Endodermal cell (in vitro differentiated cells): Measurements from ENCODE around the gene USP17L12. TPM values are rescaled to one million over a fixed set of nuclear protein-coding genes. Genes with fewer than 3 reads are reported as not detected.
"Not testable (repeated sequence)": the region's sequence is repeated elsewhere in the genome, so short reads cannot be mapped to it uniquely, and the experiment has no call there.

Experiments
- DNase-seq: peaks from one replicate; pipeline ENCODE4 v3.0.0-alpha.2; 2017
- H3K27ac ChIP-seq: 2 replicates; pipeline ENCODE4 v1.5.1; 2013; ENCODE audit warnings: mild to moderate bottlenecking, low read depth, low read length, moderate library complexity
- H3K27me3 ChIP-seq: 2 replicates; pipeline ENCODE4 v1.6.1; 2013; ENCODE audit warnings: mild to moderate bottlenecking, low read length, moderate library complexity; ENCODE audit not compliant: insufficient read depth, control insufficient read depth, poor library complexity, severe bottlenecking
- H3K36me3 ChIP-seq: 2 replicates; pipeline ENCODE4 v1.7.0; 2013; ENCODE audit warnings: mild to moderate bottlenecking, low read length, moderate library complexity; ENCODE audit not compliant: control insufficient read depth, insufficient read depth
- H3K4me1 ChIP-seq: one replicate; pipeline ENCODE4 v1.7.0; 2013; ENCODE audit warnings: low read length; ENCODE audit not compliant: control insufficient read depth, insufficient read depth
- H3K4me3 ChIP-seq: 2 replicates; pipeline ENCODE4 v1.5.1; 2013; ENCODE audit warnings: mild to moderate bottlenecking, low read length, moderate library complexity
- H3K9ac ChIP-seq: 2 replicates; pipeline ENCODE4 v1.6.1; 2013; ENCODE audit warnings: mild to moderate bottlenecking, low read length, moderate library complexity; ENCODE audit not compliant: poor library complexity, severe bottlenecking; ENCODE audit errors: extremely low read depth
- H3K9me3 ChIP-seq: 2 replicates; pipeline ENCODE4 v1.6.1; 2013; ENCODE audit warnings: mild to moderate bottlenecking, low read length, moderate library complexity; ENCODE audit not compliant: control insufficient read depth
- H3K27ac Mint-ChIP-seq: 2 replicates; pipeline ENCODE4 v1.8.0; 2020; ENCODE audit warnings: mixed read lengths
- H3K27me3 Mint-ChIP-seq: 2 replicates; pipeline ENCODE4 v1.8.0; 2021; ENCODE audit warnings: mild to moderate bottlenecking, mixed read lengths; ENCODE audit not compliant: insufficient read depth
- H3K36me3 Mint-ChIP-seq: 2 replicates; pipeline ENCODE4 v1.8.0; 2020; ENCODE audit warnings: low read depth, mixed read lengths
- H3K4me1 Mint-ChIP-seq: 2 replicates; pipeline ENCODE4 v1.8.0; 2020; ENCODE audit warnings: mixed read lengths
- H3K4me3 Mint-ChIP-seq: 2 replicates; pipeline ENCODE4 v1.8.0; 2020; ENCODE audit warnings: mild to moderate bottlenecking, moderate library complexity, mixed read lengths
- H3K9me3 Mint-ChIP-seq: 2 replicates; pipeline ENCODE4 v1.8.0; 2020; ENCODE audit warnings: mild to moderate bottlenecking, mixed read lengths
- WGBS, 2 experiments: methylation state at CpG; one replicate each; pipeline versions ENCODE4 v1.1.5 to v1.1.7; 2013; ENCODE audit warnings: missing lambda C conversion rate in 2 of 2, mixed read lengths in 1 of 2; ENCODE audit not compliant: insufficient coverage in 1 of 2, insufficient read length in 1 of 2; 5-methylcytosine and 5-hydroxymethylcytosine counted together
- total RNA-seq, 2 donors: library from RNA; stranded (reverse); fragmentation: NEBNext Ultra II Directional in 1 of 2; extraction: Animal tissue kit (Norgen Biotek cat#: 25700) in 1 of 2; gene quantifications; 2 replicates in 1 of 2; 3 replicates in 1 of 2; pipeline ENCODE4 v1.2.1, GENCODE V29; 2021

Gene USP17L12
- total RNA-seq, 2 donors from 2014 or later: not detected

DNA sequence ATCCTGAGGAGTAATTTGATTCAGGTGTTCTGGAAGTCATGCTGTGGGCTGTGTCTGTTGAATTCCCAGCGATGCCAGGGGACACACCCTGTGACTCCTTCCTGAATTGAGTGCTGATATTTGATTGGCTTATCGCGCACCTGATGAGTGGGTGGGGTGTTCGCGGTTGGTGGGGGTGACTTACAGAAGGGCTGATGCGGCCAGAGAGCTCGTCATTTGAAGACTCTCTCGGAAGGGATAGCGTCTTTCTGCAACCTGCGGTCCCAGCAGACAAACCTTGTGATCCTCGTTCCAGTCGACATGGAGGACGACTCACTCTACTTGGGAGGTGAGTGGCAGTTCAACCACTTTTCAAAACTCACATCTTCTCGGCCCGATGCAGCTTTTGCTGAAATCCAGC is 14.1 kb downstream of the USP17L12 start, which contains the start of gene USP17L15:
Gene USP17L15, plus strand, starts transcription at position 301 of the 400 bp plus-strand sequence. Its CDS starts 0 bp downstream, at position 301.
- H3K27me3 ChIP-seq, H3K9ac ChIP-seq, H3K36me3 Mint-ChIP-seq, H3K27me3 Mint-ChIP-seq, H3K4me3 Mint-ChIP-seq, H3K9me3 ChIP-seq, DNase-seq, H3K4me1 Mint-ChIP-seq, H3K9me3 Mint-ChIP-seq, H3K36me3 ChIP-seq, H3K27ac Mint-ChIP-seq, H3K27ac ChIP-seq, H3K4me1 ChIP-seq, H3K4me3 ChIP-seq: not testable (repeated sequence)
- no CpG with 5 or more reads among the region's 15 CpGs for WGBS, 2 experiments

DNA sequence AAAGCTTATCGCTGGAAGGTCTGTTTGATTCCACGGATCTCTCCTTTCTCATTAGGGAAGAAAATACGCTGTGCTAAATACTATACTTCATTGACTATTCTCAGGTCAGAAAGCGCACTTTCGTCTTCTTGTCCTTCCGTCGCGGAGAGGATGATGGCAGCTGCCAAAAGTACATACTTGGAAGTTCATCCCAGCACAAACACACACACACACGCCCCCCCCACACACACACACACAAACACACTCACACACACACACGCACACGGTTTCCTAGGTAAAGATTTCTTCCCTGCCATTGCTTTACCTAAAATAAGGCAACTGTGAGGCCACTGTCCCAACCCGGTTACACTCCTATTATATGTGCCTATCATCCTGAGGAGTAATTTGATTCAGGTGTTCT is 18.5 kb downstream of the USP17L12 start:
- H3K4me3 ChIP-seq, H3K27me3 Mint-ChIP-seq, H3K27ac ChIP-seq, H3K9ac ChIP-seq, H3K27ac Mint-ChIP-seq, H3K36me3 Mint-ChIP-seq, H3K4me1 ChIP-seq, H3K4me1 Mint-ChIP-seq, H3K36me3 ChIP-seq, H3K4me3 Mint-ChIP-seq, H3K9me3 ChIP-seq, H3K27me3 ChIP-seq, H3K9me3 Mint-ChIP-seq: not testable (repeated sequence)
- peak; percentile 20 for DNase-seq
- no CpG with 5 or more reads among the region's 12 CpGs for WGBS, 2 experiments

DNA sequence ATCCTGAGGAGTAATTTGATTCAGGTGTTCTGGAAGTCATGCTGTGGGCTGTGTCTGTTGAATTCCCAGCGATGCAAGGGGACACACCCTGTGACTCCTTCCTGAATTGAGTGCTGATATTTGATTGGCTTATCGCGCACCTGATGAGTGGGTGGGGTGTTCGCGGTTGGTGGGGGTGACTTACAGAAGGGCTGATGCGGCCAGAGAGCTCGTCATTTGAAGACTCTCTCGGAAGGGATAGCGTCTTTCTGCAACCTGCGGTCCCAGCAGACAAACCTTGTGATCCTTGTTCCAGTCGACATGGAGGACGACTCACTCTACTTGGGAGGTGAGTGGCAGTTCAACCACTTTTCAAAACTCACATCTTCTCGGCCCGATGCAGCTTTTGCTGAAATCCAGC is 23.6 kb downstream of the USP17L12 start, which contains the start of gene USP17L17:
Gene USP17L17, plus strand, starts transcription at position 301 of the 400 bp plus-strand sequence. Its CDS starts 0 bp downstream, at position 301.
- DNase-seq, H3K4me1 Mint-ChIP-seq, H3K36me3 ChIP-seq, H3K27me3 ChIP-seq, H3K27ac ChIP-seq, H3K4me3 Mint-ChIP-seq, H3K4me3 ChIP-seq, H3K9ac ChIP-seq, H3K9me3 ChIP-seq, H3K4me1 ChIP-seq, H3K36me3 Mint-ChIP-seq, H3K27me3 Mint-ChIP-seq, H3K9me3 Mint-ChIP-seq, H3K27ac Mint-ChIP-seq: not testable (repeated sequence)
- WGBS, 2 experiments: no CpG with 5 or more reads among the region's 14 CpGs

DNA sequence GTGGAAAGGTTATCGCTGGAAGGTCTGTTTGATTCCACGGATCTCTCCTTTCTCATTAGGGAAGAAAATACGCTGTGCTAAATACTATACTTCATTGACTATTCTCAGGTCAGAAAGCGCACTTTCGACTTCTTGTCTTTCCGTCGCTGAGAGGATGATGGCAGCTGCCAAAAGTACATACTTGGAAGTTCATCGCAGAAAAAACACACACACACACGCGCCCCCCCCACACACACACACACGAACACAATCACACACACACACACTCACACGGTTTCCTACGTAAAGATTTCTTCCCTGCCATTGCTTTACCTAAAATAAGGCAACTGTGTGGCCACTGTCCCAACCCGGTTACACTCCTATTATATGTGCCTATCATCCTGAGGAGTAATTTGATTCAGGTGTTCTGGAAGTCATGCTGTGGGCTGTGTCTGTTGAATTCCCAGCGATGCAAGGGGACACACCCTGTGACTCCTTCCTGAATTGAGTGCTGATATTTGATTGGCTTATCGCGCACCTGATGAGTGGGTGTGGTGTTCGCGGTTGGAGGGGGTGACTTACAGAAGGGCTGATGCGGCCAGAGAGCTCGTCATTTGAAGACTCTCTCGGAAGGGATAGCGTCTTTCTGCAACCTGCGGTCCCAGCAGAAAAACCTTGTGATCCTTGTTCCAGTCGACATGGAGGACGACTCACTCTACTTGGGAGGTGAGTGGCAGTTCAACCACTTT is 28.2 kb downstream of the USP17L12 start, which contains the start of gene USP17L18:
Gene USP17L18, plus strand, starts transcription at position 678 of the 728 bp plus-strand sequence. Its CDS starts 0 bp downstream, at position 678.
- H3K27me3 Mint-ChIP-seq, H3K4me1 Mint-ChIP-seq, H3K36me3 ChIP-seq, H3K4me1 ChIP-seq, H3K9me3 Mint-ChIP-seq, H3K9me3 ChIP-seq, H3K27ac ChIP-seq, H3K4me3 Mint-ChIP-seq, H3K36me3 Mint-ChIP-seq, H3K4me3 ChIP-seq, H3K9ac ChIP-seq, H3K27ac Mint-ChIP-seq, H3K27me3 ChIP-seq: not testable (repeated sequence)
- DNase-seq: peak; percentile 10
- WGBS, 2 experiments: 87% methylated on average over 4 of the region's 26 CpGs; no CpG with 5 or more reads in 1 of the 2 experiments

DNA sequence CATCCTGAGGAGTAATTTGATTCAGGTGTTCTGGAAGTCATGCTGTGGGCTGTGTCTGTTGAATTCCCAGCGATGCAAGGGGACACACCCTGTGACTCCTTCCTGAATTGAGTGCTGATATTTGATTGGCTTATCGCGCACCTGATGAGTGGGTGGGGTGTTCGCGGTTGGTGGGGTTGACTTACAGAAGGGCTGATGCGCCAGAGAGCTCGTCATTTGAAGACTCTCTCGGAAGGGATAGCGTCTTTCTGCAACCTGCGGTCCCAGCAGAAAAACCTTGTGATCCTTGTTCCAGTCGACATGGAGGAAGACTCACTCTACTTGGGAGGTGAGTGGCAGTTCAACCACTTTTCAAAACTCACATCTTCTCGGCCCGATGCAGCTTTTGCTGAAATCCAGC is 33.1 kb downstream of the USP17L12 start, which contains the start of gene USP17L19:
Gene USP17L19, plus strand, starts transcription at position 301 of the 400 bp plus-strand sequence. Its CDS starts 0 bp downstream, at position 301.
- H3K9me3 ChIP-seq, H3K27me3 ChIP-seq, DNase-seq, H3K4me1 Mint-ChIP-seq, H3K4me3 ChIP-seq, H3K9me3 Mint-ChIP-seq, H3K27ac ChIP-seq, H3K36me3 Mint-ChIP-seq, H3K36me3 ChIP-seq, H3K9ac ChIP-seq, H3K27me3 Mint-ChIP-seq, H3K4me1 ChIP-seq, H3K4me3 Mint-ChIP-seq, H3K27ac Mint-ChIP-seq: not testable (repeated sequence)
- no CpG with 5 or more reads among the region's 13 CpGs for WGBS, 2 experiments

DNA sequence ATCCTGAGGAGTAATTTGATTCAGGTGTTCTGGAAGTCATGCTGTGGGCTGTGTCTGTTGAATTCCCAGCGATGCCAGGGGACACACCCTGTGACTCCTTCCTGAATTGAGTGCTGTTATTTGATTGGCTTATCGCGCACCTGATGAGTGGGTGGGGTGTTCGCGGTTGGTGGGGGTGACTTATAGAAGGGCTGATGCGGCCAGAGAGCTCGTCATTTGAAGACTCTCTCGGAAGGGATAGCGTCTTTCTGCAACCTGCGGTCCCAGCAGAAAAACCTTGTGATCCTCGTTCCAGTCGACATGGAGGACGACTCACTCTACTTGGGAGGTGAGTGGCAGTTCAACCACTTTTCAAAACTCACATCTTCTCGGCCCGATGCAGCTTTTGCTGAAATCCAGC is 37.9 kb downstream of the USP17L12 start, which contains the start of gene USP17L20:
Gene USP17L20, plus strand, starts transcription at position 301 of the 400 bp plus-strand sequence. Its CDS starts 0 bp downstream, at position 301.
- WGBS, 2 experiments: no CpG with 5 or more reads among the region's 15 CpGs
- H3K27ac Mint-ChIP-seq, H3K4me3 ChIP-seq, H3K9me3 ChIP-seq, H3K36me3 Mint-ChIP-seq, H3K4me1 ChIP-seq, H3K4me3 Mint-ChIP-seq, H3K9me3 Mint-ChIP-seq, H3K9ac ChIP-seq, DNase-seq, H3K27me3 ChIP-seq, H3K4me1 Mint-ChIP-seq, H3K36me3 ChIP-seq, H3K27ac ChIP-seq, H3K27me3 Mint-ChIP-seq: not testable (repeated sequence)

DNA sequence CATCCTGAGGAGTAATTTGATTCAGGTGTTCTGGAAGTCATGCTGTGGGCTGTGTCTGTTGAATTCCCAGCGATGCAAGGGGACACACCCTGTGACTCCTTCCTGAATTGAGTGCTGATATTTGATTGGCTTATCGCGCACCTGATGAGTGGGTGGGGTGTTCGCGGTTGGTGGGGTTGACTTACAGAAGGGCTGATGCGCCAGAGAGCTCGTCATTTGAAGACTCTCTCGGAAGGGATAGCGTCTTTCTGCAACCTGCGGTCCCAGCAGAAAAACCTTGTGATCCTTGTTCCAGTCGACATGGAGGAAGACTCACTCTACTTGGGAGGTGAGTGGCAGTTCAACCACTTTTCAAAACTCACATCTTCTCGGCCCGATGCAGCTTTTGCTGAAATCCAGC is 42.6 kb downstream of the USP17L12 start, which contains the start of gene USP17L21:
Gene USP17L21, plus strand, starts transcription at position 301 of the 400 bp plus-strand sequence. Its CDS starts 0 bp downstream, at position 301.
- H3K36me3 Mint-ChIP-seq, H3K27ac ChIP-seq, H3K36me3 ChIP-seq, H3K4me3 Mint-ChIP-seq, H3K9me3 Mint-ChIP-seq, H3K27me3 Mint-ChIP-seq, H3K27ac Mint-ChIP-seq, H3K9ac ChIP-seq, H3K9me3 ChIP-seq, H3K4me1 Mint-ChIP-seq, H3K4me1 ChIP-seq, H3K4me3 ChIP-seq, DNase-seq, H3K27me3 ChIP-seq: not testable (repeated sequence)
- WGBS, 2 experiments: no CpG with 5 or more reads among the region's 13 CpGs
